Uterus (tissue), 2 donors: Measurements from ENCODE around the gene ZNF524.

Source experiments
- POLR2A ChIP-seq, 2 donors: fragments of 450-650 bp; IDR thresholded peaks; one replicate each; pipeline ENCODE4 v1.6.1; 2016; ENCODE audit warnings: antibody characterized with exemption in 2 of 2, mild to moderate bottlenecking in 1 of 2, moderate library complexity in 1 of 2
- TF ChIP-seq, protein P1 (sequence below), 4 experiments: fragments of 200-600 bp in 2 of 4; fragments of 450-650 bp in 2 of 4; sonication (generic) in 2 of 4; IDR thresholded peaks; one replicate each; pipeline ENCODE4 v1.5.1; 2016 to 2019; ENCODE audit warnings: antibody characterized with exemption in 4 of 4, mild to moderate bottlenecking in 2 of 4, moderate library complexity in 1 of 4

DNA sequence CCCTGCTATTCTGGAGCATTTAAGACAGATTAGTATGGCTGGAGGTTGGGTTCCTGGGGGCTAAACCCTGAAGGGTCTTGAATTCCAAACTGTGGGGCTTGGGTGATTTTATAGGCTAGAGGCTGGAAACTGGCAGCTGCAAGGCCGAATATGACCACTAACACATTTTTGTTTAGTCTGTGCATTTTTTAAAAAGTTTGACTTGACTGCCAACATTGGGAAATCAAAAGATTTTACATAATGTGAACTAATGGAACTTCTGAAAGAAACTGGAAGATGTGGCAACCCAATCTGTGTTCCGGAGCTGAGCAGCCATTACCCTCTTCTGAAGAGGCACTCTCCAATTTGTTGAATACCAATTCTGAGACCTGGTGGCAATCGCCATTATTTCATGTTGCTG, 19.2 kb downstream of the ZNF524 start:
- TF ChIP-seq, protein P1, sequence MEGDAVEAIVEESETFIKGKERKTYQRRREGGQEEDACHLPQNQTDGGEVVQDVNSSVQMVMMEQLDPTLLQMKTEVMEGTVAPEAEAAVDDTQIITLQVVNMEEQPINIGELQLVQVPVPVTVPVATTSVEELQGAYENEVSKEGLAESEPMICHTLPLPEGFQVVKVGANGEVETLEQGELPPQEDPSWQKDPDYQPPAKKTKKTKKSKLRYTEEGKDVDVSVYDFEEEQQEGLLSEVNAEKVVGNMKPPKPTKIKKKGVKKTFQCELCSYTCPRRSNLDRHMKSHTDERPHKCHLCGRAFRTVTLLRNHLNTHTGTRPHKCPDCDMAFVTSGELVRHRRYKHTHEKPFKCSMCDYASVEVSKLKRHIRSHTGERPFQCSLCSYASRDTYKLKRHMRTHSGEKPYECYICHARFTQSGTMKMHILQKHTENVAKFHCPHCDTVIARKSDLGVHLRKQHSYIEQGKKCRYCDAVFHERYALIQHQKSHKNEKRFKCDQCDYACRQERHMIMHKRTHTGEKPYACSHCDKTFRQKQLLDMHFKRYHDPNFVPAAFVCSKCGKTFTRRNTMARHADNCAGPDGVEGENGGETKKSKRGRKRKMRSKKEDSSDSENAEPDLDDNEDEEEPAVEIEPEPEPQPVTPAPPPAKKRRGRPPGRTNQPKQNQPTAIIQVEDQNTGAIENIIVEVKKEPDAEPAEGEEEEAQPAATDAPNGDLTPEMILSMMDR (IDR thresholded peaks at IDR 0.05): no peak
- TF ChIP-seq POLR2A (IDR thresholded peaks at IDR 0.05): no peak
